Activated CD4-positive, alpha-beta T cell treated with anti-CD3 and anti-CD28 coated beads, Interleukin-2, Interleukin-6, amounts not matched to agents 100 ng/mL and 50 ng/mL, durations not matched to agents 16 hours and 8 hours (primary cell): ENCODE results near the gene MPP3.
"Not testable (repeated sequence)": the region's sequence is repeated elsewhere in the genome, so short reads cannot be mapped to it uniquely, and the experiment has no call there.

Experiments
- DNase-seq: peaks from one replicate; pipeline ENCODE4 v3.0.0-alpha.2; 2020

MPP3 gene, protein sequence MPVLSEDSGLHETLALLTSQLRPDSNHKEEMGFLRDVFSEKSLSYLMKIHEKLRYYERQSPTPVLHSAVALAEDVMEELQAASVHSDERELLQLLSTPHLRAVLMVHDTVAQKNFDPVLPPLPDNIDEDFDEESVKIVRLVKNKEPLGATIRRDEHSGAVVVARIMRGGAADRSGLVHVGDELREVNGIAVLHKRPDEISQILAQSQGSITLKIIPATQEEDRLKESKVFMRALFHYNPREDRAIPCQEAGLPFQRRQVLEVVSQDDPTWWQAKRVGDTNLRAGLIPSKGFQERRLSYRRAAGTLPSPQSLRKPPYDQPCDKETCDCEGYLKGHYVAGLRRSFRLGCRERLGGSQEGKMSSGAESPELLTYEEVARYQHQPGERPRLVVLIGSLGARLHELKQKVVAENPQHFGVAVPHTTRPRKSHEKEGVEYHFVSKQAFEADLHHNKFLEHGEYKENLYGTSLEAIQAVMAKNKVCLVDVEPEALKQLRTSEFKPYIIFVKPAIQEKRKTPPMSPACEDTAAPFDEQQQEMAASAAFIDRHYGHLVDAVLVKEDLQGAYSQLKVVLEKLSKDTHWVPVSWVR

DNA sequence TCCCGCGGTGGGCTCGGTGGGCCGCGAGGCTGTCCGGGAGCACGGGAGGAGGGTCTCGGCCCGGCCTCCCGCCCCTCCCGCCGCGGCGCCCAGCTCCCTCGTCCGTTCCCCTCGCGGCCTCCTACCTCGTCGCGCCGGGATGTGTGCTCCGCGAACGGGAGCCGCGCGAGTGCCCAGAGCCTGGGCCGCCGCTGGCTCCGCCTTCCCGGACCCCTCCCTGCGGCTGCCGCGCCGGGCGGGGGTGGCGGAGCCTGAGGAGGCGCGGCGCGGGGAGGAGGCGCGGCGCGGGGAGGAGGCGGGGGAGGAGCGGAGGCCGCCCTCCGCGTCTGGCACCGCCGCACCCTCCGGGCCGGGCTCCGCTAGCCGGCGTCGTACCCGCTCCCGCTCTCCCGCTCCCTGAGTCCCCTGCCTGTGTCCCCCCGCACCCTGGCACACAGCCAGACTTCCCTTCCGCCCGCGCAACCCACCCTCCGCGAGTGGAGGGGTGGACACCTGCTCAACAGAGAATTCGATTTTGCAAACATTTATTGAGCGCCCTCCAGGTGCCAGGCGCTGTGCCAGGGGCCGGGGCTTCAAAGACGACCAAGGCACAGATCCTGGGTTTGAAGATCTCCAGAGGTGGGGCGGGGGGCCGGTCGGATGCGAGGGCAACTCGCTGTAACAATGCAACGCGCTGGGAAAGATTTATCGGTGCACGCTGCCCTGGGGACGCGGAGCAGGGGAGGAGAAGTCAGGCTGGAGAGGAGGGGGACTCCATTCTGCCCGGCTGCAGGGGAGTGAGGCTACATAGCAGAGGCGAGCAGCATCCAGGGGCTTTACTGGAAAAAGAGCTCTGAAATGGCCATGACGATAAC is at the start of gene MPP3:
MPP3 (minus strand) TSS at position 171 of the 854 bp plus-strand sequence. CDS start 1,240 bp downstream, outside the sequence.
- DNase-seq: peak; percentile 12

DNA sequence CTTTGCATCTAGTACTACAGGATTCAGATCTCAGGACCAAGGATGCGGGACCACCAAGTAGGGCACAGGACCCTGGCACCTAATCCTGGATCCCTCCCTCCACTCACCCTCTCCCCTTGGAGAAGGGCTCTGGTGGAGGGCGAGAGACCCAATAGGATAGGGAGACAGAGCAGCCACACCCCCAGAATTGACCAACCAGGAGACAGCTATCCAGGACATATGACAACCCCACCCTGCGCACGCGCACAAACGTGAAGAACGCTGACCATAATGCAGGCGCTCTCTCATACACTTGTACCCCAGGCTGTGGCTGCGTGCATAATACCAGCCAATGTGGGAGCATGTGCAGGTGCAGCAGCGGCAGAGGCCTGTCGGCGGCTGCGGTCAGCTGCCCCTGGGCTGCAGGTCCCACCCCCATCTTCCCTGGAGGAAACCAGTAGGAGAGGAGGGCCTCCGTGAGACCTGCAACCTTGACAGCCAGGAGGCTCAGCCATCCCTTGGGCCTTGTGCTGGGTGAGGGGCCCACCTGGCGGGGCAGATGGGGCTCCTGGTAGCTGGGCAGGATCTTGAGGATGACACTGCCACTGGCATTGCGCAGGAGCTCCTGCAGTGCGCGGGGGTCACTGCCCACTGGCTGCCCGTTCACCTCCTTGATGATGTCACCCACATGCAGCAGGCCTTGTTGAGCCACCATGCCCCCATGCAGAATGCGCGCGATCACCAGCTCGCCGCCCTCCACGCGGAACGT is 49.0 kb upstream of the MPP3 start:
- no peak for DNase-seq

DNA sequence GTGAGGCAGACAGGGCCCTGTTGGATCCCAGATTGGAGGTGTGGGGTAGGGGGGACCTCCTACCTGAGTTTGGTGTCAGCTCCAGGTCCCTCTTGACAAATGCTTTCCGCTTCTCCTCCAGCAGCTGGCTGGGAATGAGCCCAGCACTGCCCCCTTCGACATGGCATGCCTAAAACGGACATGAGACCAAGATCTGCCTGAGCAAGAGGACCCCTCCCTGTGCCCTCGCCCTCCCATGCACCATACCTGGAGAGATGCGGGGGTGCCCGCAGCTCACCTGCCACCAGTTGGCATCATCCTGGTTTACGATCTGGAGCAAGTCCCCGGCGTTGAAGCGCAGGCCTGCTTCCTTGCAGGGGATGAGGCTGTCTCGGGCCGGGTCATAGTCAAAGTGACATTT is 48.2 kb upstream of the MPP3 start:
- no peak for DNase-seq

DNA sequence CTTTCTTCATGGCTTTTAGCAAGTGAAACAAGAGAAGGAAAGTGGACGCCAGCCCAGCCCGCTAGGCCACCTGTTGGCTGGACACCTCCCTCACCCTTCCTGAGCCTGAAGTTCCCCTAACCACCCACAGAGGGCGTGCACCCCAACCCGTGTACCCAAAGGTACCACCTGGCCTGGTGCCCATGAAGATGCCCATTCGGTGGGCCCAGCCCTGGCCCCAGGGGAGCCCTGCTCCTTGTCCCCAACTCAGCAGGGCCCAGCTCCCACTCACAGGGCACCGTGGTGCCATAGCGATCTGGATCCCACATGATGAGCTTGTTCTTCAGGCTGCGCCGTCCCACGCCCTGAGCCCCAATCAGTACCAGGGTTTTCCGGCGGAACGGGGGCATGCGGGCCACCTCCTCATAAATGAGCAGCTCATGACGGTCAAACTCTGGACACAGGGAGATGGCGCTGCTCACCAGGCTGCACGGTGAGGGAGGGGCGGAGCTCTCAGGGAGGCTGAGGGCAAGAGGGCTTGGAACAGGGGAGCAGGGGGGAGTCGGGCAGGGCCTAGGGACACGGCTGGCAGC is 47.6 kb upstream of the MPP3 start:
- peak; percentile 60 for DNase-seq

DNA sequence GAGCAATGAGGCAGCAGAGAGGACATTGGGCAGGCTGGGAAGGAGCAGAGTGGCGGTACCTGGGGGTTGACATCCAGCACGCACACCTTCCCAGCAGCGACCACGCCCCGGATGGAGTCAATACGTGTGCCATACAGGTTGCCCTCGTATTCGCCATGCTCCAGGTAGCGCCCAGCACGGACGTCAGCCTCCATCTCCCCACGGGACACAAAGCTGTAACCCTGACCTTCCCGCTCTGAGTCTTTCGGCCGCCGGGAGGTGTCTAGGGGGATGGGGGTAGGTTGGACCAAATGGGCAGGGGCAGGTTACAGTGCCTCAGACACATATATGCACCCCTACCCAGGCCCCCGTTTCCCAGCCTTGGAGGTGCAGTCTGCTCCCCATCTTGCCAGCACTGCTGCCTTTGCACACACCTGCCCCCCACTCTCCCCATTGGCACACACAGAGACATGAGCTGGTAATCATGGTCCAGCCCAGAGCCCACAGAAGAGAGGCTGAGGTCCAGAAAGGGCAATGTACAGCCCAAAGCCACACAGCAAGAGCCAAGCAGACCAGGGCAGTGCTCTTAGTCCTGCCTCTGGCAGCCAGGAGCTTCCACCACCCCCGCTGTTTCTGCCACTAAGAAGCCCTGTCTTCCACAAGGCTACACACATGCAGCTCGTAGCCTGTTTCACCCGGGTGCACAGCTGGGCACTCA is 46.9 kb upstream of the MPP3 start:
- no peak for DNase-seq

DNA sequence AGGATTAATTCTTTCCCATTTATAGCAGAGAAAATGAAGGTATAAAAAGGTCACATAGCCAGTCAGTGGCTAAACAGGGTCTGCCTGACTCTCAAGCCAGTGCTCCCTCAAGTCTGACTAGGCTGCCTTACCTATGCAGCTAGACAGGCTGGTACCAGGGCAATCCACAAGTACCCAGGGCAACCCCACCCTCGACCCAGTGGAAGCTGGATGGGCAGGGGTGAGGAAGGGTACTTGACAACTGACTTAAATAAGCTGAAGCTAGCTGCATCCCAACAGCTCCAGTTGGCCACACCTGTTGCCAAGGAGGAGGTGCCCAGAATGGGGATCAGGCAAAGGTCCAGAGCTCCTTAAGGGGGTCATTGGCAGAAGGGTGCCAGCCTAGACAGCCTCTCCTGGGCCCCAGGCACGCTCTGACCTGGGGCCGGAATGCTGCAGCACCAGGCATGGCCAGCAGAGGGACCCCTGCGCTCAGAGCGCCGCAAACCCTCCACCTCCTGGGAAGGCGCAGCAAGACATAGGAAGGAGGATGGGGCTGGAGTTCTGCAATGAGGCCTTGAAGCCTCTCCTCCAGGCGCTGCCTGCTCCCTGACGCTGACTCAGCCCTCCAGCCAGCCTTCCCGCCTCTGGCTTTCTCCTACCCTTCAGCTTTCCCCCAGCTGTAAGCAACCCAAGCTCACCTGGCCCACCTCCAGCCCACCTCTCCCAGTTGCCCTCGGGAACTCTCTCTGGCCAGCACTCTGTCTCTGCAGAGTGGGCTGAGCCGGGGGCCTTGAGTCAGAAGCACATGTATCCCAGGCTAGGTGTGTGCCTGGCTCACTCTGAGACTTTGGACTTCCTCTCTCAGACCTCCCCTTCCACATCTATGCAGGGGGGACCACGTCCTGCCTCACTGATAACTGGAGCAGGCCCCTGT is 45.6 kb upstream of the MPP3 start:
- DNase-seq: peak; percentile 72

DNA sequence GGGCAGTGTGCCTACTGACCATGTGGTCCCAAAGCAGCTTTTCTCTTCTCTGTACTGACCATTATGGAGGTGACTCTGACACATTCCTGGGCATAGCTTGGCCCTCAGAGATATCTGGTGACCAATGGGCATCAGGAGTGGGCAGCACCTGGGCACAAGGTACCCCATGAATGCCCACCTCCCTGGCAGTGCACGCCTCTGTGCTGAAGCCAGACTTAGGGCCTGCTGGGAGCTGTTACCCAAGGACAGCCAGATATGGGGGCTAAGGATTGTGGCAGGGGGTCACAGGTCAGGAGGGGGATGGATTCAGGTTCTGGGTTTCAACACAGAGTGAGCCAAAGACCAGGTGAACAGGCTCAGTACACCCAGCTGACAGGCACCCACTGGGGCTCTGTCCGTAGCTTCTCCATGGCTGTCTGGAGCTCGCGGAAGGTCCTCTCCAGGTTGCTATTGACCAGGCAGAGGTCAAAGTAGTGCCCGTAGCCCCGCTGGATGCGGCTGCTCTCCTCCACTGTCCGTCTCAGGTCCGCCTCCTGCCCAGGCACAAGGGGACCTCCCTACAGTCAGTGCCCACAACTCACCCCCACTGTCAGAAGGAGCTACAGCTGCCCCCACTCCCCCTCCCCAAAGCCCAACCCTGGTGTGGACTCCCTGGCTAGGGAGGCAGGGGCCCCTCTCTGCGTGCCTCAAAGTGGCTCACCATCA is 44.7 kb upstream of the MPP3 start:
- DNase-seq: no peak

DNA sequence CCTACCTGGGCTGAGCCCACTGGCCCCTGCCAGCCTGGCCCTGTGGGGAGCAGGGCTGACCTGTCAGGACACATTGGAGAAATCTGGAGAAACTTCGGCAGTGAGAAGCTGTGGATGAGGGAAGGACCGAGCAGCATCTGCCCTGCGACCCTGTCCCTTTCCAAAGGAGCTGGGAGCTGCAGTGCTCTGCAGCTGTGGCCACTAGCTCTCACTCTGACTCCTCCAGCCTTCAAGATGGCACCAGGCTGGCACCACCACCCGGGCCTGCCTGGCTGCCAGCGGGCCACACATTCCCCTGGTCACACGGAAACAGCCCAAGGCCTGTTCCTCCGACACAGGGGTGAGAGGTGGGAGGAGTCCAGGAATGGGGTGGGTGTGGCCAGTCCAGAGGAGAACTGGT is 44.1 kb upstream of the MPP3 start:
- DNase-seq: no peak

DNA sequence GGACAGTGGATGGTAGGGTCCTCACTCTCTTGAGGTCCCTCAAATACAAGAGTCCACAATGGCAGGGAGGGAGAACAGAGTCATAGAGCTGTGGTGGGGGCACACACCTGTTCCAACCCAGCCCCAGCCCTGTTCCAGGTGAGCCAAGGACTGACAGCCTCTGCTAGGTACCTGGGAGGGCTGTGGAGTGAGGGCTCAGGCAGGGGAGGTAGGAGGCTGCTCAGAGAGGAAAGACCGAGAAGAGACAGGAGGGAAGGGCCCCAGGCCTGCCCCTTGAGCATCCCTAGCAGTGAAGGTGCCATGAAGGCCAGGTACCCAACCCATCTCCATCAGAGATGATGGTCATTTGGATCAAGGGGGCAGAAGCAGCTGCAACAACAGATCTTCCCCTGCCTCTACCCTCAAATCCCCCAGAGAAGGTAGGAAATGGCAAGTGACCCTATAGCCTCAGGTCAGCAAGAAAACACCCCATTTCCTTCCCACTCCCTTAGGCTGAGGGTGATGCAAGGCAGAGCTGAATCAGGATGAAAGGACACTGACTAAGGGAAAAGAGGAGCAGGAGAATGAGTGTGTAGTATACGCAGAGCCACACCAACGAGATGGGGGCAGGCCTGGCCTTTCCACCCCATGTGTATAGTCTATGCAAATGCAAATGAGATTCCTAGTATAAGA is 42.7 kb upstream of the MPP3 start:
- no peak for DNase-seq

DNA sequence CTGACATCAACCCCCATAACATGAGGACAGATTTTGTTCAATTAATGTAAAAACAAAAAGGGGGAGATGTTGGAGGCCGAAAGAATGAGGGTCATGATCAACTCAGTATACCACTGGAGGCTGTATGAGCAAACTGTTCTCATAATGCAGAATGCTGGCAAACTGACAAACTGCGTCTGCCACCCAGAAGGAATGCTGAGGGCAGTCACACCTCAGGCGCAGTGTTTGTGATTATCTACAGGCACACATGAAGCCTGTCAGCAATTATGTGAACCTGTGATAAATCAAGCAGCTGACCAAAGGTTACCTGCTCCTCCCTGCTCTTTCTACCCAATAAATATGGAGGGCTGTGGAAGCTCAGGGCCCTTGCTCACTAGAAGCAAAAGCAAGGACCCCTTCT is 41.3 kb upstream of the MPP3 start:
- DNase-seq: no peak

DNA sequence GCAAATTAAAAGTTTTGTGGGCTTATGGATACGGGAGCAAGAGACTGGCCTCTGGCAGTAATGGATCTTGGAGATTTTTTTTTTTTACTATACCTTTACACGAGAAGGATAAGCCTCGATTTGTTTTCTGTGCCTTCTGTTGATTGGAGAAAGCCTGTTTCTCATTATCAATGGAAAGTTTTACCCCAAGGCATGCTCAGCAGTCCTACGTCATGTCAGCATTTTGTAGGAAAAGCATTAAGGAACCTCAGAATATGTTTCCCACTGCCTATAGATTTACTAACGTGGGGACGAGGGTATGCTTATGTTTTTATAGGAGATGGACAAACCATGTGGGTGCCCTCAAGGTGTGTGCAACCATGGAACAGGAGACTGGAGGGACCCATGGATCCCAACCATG is 40.9 kb upstream of the MPP3 start:
- DNase-seq: no peak

DNA sequence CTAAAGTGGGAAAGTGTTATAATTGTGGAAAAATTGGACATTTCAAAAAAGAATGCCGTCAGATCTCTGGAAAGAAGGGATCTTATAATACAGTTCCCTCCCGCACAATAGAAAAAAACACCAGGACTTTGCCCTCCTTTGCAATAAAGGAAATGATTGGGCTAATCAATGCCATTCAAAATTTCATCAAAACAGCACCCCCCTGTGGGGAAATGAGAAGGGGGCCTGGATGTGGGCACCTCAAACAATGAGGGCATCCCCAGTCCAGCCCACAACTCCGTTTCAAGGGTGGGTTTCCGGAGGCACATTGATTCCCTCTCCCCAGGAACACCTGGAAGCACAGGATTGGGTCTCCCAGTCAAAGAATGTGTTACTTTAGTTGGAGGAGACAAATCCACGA is 40.1 kb upstream of the MPP3 start:
- DNase-seq: no peak

DNA sequence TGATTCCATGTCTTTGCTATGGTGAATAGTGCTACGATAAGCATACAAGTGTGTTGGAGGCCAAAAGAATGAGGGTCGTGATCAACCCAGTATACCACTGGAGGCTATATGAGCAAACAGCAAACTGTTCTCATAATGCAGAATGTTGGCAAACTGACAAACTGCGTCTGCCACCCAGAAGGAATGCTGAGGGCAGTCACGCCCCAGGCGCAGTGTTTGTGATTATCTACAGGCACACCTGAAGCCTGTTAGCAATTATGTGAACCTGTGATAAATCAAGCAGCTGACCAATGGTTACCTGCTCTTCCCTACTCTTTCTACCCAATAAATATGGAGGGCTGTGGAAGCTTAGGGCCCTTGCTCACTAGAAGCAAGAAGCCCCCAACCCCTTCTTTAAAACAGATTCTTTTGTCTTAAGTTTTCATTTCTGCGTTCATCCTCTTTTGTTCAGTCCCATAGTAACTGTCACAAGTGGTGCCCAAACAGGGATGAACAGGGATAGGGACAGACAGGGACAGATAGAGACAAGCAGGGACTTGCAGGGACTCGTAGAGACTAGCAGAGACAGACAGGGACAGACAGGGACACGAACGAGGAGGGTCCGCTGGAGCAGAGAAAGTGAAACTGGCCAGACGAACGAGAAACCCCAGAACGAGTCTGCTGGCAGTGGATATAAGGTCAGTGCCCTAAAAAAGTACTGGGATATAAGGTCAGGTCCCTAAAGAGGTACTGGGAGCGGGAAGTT is 39.2 kb upstream of the MPP3 start:
- no peak for DNase-seq

DNA sequence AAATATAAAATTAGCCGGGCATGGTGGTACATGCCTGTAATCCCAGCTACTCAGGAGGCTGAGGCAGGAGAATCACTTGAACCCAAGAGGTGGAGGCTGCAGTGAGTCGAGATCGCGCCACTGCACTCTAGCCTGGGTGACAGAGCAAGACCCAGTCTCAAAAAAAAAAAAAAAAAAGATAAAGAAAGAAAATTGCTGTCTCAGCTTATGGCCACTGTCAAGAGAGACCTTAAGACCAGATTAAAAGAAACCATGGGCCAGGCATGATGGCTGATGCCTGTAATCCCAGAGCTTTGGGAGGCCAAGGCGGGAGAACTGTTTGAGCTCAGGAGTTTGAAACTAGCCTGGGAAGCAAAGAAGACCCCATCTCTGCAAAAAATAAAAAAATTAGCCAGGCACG is 36.1 kb upstream of the MPP3 start:
- not testable (repeated sequence) for DNase-seq

DNA sequence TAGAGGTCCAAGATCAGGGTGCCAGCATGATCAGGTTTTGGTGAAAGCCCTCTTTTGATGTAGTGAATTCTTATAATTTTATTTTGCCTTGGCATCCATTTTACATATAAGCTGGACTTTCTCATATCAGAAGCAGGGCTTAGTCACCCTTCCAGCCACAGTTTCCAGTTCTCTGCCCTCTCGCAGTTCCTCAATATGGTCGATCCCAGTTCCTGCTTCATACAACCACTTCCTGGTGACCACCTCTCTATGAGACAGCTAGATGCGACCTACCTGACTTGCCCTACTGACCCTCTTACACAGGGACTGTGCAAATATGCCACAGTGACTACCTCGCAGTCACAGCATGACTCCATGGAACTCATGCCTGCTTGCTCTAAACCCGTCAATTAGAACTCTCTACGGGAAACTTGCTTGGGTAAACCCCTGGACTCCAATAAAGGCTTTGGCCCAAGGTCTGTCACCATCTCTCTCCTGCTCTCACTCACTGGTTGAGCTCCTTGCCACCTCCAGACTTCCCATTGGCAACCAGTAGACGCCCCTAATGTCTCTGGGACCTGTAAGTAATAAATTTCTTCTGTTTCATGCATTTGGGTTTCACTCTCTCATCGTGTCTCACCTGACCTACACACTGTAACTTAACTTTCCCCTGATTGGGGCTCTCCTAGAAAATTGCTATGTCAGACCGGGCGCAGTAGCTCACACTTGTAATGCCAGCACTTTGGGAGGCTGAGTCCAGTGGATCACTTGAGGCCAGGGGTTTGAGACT is 35.5 kb upstream of the MPP3 start:
- no peak for DNase-seq

DNA sequence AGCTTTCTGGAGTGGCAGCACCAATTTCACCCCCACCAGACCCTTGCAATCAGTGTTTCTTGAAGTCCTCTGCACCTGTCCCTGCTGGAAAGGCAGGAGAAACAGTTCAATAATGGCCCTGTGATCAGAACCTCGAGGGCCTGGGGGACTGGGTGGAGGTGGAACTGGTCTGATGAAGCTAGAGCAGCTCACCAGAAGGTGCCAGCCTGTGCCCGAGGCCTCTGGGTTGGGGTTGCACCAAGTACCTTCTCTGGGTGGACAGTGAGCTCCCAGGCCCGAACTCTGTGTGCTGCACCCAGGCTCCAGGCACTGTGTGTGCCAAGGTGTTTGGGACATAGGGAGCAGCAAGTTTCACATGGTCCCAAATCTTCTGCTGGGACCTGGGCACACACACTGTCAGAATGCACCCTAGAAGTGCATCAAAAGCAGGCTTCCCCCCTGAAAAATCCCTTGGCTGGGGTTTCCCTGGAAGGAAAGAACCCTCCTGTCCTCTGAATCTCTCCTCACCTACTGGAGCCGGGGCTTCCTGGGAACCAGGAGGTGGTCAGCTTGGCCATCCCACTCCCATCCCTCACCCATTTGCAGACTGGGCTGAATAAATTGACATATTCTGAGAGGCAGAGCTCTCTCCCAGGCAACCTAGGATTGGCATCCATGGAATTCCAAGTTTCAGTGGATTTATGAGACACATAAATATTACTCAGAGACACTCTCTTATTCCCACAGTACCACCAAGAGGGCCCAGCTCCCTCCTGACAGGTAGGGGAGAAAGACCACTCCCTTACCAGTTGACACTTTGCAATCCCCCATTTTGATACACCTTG is 31.4 kb upstream of the MPP3 start:
- no peak for DNase-seq

DNA sequence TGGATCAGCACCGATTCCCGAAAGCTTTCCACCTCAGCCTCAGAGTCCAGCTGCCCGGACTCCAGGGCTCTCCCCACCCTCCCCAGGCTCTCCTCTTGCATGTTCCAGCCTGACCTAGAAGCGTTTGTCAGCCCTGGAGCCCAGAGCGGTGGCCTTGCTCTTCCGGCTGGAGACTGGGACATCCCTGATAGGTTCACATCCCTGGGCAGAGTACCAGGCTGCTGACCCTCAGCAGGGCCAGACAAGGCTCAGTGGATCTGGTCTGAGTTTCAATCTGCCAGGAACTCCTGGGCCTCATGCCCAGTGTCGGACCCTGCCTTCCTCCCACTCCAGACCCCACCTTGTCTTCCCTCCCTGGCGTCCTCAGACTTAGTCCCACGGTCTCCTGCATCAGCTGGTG is 29.0 kb upstream of the MPP3 start:
- DNase-seq: no peak
